DOHH2 (cell line): ENCODE data around the gene PKD1.

Source experiments
- H3F3A ChIP-seq: fragments of 200-600 bp; sonication (generic), shearing (Covaris generic); 2 replicates; pipeline ENCODE4 v1.6.0; 2016; ENCODE audit warnings: antibody characterized with exemption, mild to moderate bottlenecking; ENCODE audit not compliant: control insufficient read depth, insufficient read depth
- H3K27ac ChIP-seq: fragments of 200-600 bp; sonication (generic); 2 replicates; pipeline ENCODE4 v1.5.1; 2014; ENCODE audit warnings: low read depth, mild to moderate bottlenecking, low read length, moderate library complexity
- H3K27me3 ChIP-seq: fragments of 200-600 bp; sonication (generic); 2 replicates; pipeline ENCODE4 v1.6.1; 2014; ENCODE audit warnings: mild to moderate bottlenecking, low read length, mixed read lengths; ENCODE audit not compliant: control insufficient read depth
- H3K36me3 ChIP-seq: fragments of 200-600 bp; sonication (generic); 2 replicates; pipeline ENCODE4 v1.6.1; 2014; ENCODE audit warnings: mild to moderate bottlenecking, low read length, moderate library complexity, mixed read lengths; ENCODE audit not compliant: control insufficient read depth
- H3K4me1 ChIP-seq: fragments of 200-600 bp; sonication (generic); 2 replicates; pipeline ENCODE4 v1.6.1; 2014; ENCODE audit warnings: mild to moderate bottlenecking, low read length, mixed read lengths; ENCODE audit not compliant: control insufficient read depth
- H3K4me2 ChIP-seq: fragments of 200-600 bp; sonication (generic); 2 replicates; pipeline ENCODE4 v1.6.0; 2014; ENCODE audit warnings: mild to moderate bottlenecking, low read length, moderate library complexity
- H3K4me3 ChIP-seq: fragments of 200-600 bp; sonication (generic); 2 replicates; pipeline ENCODE4 v1.5.1; 2014; ENCODE audit warnings: mild to moderate bottlenecking, low read length, mixed read lengths
- H3K79me2 ChIP-seq: fragments of 200-600 bp; sonication (generic); 2 replicates; pipeline ENCODE4 v1.6.1; 2014; ENCODE audit warnings: mild to moderate bottlenecking, low read length, mixed read lengths; ENCODE audit not compliant: control insufficient read depth
- H3K9me2 ChIP-seq: fragments of 200-600 bp; sonication (generic); replicated peaks from 2 replicates; pipeline ENCODE4 v1.6.1; 2014; ENCODE audit warnings: mild to moderate bottlenecking, low read length, mixed read lengths; ENCODE audit not compliant: control insufficient read depth
- H3K9me3 ChIP-seq: fragments of 200-600 bp; sonication (generic); 2 replicates; pipeline ENCODE4 v1.6.1; 2014; ENCODE audit warnings: antibody characterized with exemption, low read length, mixed read lengths; ENCODE audit not compliant: control insufficient read depth, insufficient read depth
- H4K20me1 ChIP-seq: fragments of 200-600 bp; sonication (generic); 2 replicates; pipeline ENCODE4 v1.6.0; 2014; ENCODE audit warnings: low read depth, mild to moderate bottlenecking, antibody characterized with exemption, low read length, moderate library complexity; ENCODE audit not compliant: control insufficient read depth, insufficient read depth
- EZH2phosphoT487 ChIP-seq: fragments of 200-600 bp; sonication (generic); IDR thresholded peaks from 2 replicates; pipeline ENCODE4 v1.6.1; 2017; ENCODE audit warnings: borderline replicate concordance, mild to moderate bottlenecking, antibody characterized with exemption, low read length, moderate library complexity, mixed read lengths
- TF ChIP-seq, protein P1 (sequence below): fragments of 200-600 bp; sonication (generic); IDR thresholded peaks from one replicate; pipeline ENCODE4 v1.5.1; 2014; ENCODE audit warnings: antibody characterized with exemption, mild to moderate bottlenecking, low read depth, low read length; ENCODE audit not compliant: poor library complexity, severe bottlenecking

PKD1 gene

DNA sequence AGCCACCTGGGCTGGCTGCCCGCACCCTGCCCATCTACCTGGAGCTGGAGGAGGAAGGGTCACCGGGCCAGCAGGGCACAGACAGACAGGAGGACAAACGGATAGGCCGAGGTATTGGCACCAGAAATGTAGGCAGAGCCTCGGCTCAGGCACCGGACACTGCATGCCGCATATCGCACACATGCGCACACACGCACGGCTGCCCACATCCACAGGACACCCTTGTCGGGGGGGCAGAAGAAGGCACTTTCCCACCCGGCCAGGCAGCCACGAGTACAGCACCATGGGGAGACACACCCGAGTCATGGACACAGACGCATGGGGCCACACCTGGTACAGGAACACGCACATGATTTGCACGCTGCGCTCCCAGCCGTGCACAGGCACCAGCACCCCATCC, 46.3 kb upstream of the PKD1 start:
- H3K79me2 ChIP-seq = no peaks in the 10 kb centered on the region
- H3K27me3 ChIP-seq = no peaks in the 10 kb centered on the region
- no peak overlapping the region for H3K27ac ChIP-seq
- H4K20me1 ChIP-seq = no peaks in the 10 kb centered on the region
- no peak overlapping the region for H3K4me3 ChIP-seq
- H3K4me1 ChIP-seq = 0 out of 2 replicates have a peak, but pooled peaks cover 2% of the 10 kb centered on the region
- no peaks in the 10 kb centered on the region for H3K9me3 ChIP-seq
- TF ChIP-seq, protein P1, sequence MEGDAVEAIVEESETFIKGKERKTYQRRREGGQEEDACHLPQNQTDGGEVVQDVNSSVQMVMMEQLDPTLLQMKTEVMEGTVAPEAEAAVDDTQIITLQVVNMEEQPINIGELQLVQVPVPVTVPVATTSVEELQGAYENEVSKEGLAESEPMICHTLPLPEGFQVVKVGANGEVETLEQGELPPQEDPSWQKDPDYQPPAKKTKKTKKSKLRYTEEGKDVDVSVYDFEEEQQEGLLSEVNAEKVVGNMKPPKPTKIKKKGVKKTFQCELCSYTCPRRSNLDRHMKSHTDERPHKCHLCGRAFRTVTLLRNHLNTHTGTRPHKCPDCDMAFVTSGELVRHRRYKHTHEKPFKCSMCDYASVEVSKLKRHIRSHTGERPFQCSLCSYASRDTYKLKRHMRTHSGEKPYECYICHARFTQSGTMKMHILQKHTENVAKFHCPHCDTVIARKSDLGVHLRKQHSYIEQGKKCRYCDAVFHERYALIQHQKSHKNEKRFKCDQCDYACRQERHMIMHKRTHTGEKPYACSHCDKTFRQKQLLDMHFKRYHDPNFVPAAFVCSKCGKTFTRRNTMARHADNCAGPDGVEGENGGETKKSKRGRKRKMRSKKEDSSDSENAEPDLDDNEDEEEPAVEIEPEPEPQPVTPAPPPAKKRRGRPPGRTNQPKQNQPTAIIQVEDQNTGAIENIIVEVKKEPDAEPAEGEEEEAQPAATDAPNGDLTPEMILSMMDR = no peak
- TF ChIP-seq EZH2phosphoT487 = no peak
- H3F3A ChIP-seq = no peaks in the 10 kb centered on the region
- no peak overlapping the region for H3K4me2 ChIP-seq
- H3K36me3 ChIP-seq = peaks cover 22% of the 10 kb centered on the region
- H3K9me2 ChIP-seq = no peaks in the 10 kb centered on the region

DNA sequence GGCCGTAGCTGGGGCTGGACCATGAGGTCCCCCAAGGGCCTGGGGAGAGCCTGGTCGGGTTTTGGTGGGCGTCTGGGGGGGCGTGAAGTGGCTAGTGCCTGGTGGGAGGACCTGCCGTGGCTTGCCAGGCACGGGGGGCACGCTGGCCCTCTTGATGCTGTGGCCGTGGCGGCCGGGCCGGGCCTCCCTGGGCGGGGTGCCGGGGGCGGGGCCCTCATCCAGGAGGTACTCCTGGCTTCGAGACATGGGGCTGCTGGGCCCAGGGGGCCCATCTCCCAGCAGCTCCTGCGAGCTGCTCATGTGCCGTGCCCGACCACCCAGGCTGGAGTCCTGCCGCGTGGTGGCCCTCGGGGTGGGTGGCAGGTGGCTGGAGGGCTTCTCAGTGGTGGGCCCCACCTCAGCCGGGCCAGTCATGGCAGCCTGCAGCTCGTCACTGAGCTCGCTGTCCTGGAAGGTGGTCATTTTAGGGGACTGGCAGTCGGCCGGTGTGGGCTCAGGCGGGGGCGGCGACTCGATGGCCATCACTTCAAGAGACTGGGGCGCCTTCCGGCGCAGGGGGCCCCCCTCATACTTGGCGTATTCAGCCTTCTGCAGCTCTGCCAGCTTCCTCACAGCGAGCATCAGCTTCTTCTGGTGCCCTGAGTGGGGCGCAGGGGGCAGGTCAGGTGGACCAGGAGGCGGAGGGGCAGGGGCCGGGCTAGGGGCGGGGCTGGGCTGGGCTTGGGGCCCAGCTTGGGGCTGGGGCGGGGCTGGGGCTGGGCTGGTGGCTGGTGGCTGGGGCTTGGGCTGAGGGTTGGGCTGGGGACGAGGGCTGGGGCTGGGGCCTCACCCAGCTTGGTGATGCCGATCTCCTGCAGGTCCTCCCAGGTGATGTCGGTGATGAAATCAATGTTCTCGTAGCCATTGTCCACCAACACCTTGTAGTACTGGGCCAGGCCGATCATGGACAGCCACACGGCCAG, 45.5 kb upstream of the PKD1 start:
- Histone ChIP-seq H3K27me3 (no peaks in the 10 kb centered on the region), H4K20me1 (no peaks in the 10 kb centered on the region), H3K4me2 (no peak overlapping the region), H3K4me3 (no peak overlapping the region), H3K4me1 (0 out of 2 replicates have a peak, but pooled peaks cover 2% of the 10 kb centered on the region), H3K27ac (no peak overlapping the region), H3K79me2 (no peaks in the 10 kb centered on the region), H3F3A (no peaks in the 10 kb centered on the region), H3K9me3 (no peaks in the 10 kb centered on the region), H3K9me2 (no peaks in the 10 kb centered on the region), H3K36me3 (peaks cover 27% of the 10 kb centered on the region)
- TF ChIP-seq, protein P1 = no peak
- TF ChIP-seq EZH2phosphoT487 = no peak

- no peak overlapping the region for H3K4me2 ChIP-seq
- no peak overlapping the region for H3K4me3 ChIP-seq
- H3K9me2 ChIP-seq = no peaks in the 10 kb centered on the region
- TF ChIP-seq, protein P1 = no peak
- no peak for TF ChIP-seq EZH2phosphoT487
- H3K9me3 ChIP-seq = no peaks in the 10 kb centered on the region
- H4K20me1 ChIP-seq = no peaks in the 10 kb centered on the region
- no peak overlapping the region for H3K27ac ChIP-seq
- no peaks in the 10 kb centered on the region for H3K79me2 ChIP-seq
- no peaks in the 10 kb centered on the region for H3K27me3 ChIP-seq
- 0 out of 2 replicates have a peak, but pooled peaks cover 2% of the 10 kb centered on the region for H3K4me1 ChIP-seq
- no peaks in the 10 kb centered on the region for H3F3A ChIP-seq
- H3K36me3 ChIP-seq = peaks cover 35% of the 10 kb centered on the region
These were observed 44.8 kb upstream of the PKD1 start for GRCh38 chr16:2180461-2180860.
